GM12801 (cell line): ENCODE results near the gene TECPR2.

Experiments used
- TF ChIP-seq, protein P1 (sequence below): IDR thresholded peaks from one replicate; pipeline ENCODE4 v1.5.1; 2011; ENCODE audit warnings: control low read depth; ENCODE audit not compliant: insufficient read length; ENCODE audit errors: extremely low read depth

TECPR2 gene

DNA sequence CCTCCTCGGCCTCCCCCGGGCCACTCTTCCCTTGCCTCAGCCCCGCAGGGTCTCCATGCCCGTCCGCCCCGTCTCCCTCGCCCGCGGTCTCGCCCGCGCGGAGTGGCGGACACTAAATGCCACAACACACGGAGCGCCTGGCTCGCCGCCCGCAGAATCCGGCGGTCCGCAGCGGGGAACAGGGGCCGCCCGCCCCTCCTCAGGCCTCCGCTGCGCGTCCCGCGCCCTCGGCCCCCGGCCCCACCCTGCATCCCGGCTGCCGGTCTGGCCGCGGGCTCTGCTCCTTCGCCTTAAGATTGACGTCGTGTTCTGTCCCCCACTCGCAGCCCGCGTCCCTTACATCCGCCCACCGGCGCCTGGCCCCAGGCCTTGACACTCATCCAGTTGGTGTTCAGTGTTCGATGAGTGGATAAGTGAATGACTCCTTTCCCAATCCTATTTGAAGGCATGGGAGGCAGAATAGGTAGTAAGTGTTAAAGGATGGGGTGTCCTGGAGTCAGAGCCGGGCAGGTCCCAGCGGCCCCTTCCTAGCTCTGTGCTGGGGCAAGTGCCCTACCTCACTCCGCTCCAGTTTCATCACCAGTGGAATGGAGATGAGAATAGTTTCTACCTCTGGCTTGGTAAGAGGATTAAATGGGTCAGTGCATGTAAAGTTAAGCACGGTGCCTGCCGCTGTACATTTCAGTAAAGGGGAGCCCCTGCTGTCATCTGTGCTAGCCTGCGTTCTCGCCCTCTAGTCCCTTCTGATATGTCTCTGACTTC, 622 bp downstream of the TECPR2 start:
- TF ChIP-seq, protein P1, sequence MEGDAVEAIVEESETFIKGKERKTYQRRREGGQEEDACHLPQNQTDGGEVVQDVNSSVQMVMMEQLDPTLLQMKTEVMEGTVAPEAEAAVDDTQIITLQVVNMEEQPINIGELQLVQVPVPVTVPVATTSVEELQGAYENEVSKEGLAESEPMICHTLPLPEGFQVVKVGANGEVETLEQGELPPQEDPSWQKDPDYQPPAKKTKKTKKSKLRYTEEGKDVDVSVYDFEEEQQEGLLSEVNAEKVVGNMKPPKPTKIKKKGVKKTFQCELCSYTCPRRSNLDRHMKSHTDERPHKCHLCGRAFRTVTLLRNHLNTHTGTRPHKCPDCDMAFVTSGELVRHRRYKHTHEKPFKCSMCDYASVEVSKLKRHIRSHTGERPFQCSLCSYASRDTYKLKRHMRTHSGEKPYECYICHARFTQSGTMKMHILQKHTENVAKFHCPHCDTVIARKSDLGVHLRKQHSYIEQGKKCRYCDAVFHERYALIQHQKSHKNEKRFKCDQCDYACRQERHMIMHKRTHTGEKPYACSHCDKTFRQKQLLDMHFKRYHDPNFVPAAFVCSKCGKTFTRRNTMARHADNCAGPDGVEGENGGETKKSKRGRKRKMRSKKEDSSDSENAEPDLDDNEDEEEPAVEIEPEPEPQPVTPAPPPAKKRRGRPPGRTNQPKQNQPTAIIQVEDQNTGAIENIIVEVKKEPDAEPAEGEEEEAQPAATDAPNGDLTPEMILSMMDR: no peak

DNA sequence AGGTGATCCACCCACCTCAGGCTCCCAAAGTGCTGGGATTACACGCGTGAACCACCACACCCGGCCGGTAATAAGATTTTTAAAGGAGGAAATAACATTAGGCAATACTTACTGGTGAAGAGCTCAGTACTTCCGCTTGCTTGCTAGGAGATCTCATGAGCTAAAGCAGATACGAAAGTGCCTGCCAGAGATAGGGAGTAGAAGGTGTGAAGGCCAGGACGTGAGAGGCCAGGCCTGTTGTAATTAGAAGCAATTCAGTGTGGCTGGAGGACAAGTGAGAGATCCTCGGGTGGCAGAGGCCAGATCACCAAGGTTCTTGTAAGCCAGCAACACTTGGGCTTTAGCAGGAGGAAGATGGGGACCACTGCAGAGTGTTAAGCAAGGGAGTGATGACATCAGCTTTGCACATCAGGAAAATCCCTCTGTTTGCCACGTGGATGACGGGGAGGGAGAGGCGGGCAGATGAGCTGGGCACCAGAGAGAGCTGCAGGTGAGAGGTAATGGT, 7.6 kb downstream of the TECPR2 start:
- TF ChIP-seq, protein P1: no peak

DNA sequence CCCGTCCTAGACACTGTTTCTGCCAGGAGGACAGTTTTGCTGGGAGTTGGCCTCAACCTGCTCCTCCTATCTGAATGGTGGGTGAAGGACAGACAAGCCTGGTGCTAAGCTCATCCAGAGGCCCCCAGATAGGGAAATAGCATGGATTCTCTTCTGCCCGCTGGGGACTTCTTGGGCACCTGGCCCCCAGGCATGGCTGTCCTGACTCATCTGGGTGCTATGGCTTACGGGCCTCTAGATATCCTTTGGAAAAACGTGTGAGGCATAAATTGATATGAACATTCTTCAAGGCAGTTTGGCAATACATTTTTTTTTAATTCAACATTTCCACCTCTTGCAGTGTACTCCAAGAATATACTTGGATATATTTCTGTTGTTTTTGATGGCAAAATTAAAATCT, 8.6 kb downstream of the TECPR2 start:
- TF ChIP-seq, protein P1: no peak

DNA sequence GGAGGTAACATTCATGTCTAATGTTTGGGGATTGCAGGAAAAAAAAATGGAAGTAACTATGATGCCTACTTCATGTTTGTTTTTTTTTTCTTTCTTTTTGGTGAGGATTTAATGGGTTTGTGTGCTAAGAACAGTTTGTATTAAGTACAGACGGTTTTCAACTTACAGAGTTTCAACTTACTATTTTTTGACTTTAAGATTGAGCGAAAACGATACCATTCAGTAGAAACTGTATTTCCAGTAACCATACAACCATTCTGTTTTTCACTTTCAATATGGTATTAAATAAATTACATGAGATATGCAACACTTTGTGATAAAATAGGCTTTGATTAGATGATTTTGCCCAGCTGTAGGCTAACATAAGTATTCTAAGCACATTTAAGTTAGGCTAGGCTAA, 10.4 kb downstream of the TECPR2 start:
- TF ChIP-seq, protein P1: no peak

DNA sequence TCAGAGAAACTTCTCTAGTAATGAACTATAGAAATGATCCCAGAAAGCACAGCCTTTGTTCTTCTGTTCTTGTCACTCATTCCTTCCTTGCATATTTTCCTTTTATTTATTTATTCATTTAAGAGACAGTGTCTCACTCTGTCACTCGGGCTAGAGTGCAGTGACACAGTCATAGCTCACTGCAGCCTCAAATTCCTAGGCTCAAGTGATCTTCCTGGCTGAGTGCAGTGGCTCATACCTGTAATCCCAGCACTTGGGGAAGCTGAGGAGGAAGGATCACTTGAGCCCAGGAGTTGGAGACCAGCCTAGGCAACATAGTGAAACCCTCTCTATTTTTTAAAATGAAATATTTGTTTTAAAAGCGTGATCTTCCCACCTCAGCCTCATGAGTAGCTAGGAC, 11.5 kb downstream of the TECPR2 start:
- TF ChIP-seq, protein P1: no peak

DNA sequence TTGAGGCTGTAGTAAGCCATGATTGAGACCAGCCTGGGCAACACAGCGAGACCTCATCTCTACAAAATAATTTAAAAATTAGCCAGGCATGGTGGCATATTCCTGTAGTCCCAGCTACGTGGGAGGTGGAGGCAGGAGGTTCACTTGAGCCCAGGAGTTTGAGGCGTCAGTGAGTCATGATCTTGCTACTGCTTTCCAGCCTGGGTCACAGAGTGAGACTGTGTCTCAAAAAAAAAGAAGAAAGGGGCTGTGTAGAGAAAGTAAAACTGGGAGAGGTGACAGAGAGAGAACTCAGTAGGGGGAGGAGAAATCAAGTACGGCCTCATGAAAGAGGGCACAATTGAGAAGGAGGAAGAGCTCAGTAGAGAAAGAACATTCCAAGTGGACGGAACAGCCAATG, 12.4 kb downstream of the TECPR2 start:
- TF ChIP-seq, protein P1: no peak

DNA sequence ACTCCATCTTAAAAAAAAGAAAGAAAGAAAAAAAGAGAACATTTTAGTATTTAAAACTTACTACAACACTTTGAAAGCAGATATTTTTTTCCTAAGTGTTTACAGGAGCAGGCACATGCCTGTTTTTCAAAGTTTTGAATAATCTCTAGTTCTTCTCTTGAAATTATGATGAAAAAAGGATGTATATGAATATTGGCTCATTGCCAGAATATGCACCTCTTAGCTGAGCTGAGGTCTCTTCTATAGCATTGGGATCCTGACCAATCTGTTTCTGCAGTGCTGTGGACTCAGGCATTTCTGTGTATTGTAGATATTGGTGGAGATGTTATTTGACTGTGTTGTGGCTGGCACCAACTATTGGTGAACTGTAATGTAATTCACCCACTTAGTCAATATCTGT, 15.0 kb downstream of the TECPR2 start:
- TF ChIP-seq, protein P1: no peak

DNA sequence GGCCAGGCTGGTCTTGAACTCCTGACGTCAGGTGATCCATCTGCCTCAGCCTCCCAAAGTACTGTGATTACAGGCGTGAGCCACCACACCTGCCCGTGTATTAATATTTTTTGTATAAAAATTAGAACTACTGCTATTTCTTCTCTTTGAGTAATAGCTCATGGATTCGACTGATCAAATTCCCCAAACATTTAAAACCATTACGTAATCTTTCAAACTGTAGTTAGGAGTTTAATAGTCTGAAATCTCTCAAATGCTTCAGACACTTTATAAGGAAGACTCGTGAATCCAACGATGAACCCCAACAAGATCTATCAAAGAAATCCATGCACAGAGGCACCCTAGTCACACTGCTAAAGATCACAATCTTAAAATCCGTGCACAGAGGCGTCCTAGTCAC, 16.1 kb downstream of the TECPR2 start:
- TF ChIP-seq, protein P1: no peak
